WI38 (cell line): Measurements from ENCODE around the gene AQP12A.

Source experiments
- H3K4me3 ChIP-seq: 2 replicates; pipeline ENCODE4 v1.5.1; 2011; ENCODE audit warnings: low read depth, mild to moderate bottlenecking, control low read depth, low read length
- TF ChIP-seq, protein P1 (sequence below): IDR thresholded peaks from 2 replicates; pipeline ENCODE4 v1.5.1; 2012; ENCODE audit warnings: low read depth, mild to moderate bottlenecking, control low read depth, low read length

Gene AQP12A

DNA sequence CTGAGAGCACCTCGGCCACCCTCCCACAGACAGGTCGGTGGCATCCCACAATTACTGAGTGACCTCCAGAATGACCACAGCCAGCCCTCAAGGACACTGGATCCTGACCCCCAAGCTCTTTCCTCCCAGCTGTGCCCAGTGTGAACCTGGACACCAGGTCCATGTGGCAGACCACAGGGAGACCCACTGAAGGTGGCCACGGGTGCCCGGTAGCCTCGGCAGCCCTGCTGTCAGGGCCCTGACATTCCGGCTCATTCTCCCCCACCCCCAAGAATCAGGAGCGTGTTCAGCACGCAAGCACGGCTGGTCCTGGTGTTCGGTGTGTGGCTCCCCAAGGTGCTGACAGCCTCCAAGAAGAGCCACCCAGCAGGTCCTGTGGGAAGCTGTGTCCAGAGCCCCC is 32.8 kb downstream of the AQP12A start:
- H3K4me3 ChIP-seq: no peak overlapping the region

DNA sequence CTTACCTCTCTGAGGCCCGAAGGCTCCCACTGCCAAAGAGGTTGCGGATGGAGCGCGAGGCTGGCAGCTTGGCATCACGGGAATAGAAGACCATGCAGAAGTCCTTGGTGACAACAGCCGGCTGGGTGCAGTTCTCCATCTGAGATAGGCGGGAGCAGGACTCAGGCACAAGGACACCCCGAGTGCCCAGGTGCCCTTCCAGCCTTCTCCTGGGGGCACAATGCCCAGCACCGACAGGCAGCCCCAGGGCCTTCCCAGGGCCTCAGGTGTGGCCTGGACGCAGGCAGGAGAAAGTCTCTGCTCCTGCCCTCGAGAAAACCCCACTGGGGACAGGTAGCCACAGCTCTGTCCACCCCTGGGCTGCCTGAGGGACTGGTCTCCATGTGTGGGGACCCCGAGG is 33.6 kb downstream of the AQP12A start:
- TF ChIP-seq, protein P1, sequence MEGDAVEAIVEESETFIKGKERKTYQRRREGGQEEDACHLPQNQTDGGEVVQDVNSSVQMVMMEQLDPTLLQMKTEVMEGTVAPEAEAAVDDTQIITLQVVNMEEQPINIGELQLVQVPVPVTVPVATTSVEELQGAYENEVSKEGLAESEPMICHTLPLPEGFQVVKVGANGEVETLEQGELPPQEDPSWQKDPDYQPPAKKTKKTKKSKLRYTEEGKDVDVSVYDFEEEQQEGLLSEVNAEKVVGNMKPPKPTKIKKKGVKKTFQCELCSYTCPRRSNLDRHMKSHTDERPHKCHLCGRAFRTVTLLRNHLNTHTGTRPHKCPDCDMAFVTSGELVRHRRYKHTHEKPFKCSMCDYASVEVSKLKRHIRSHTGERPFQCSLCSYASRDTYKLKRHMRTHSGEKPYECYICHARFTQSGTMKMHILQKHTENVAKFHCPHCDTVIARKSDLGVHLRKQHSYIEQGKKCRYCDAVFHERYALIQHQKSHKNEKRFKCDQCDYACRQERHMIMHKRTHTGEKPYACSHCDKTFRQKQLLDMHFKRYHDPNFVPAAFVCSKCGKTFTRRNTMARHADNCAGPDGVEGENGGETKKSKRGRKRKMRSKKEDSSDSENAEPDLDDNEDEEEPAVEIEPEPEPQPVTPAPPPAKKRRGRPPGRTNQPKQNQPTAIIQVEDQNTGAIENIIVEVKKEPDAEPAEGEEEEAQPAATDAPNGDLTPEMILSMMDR: no peak
- H3K4me3 ChIP-seq: no peak overlapping the region

More for the DNA sequence above, 32.8 kb downstream of the AQP12A start:
- TF ChIP-seq, protein P1: no peak

DNA sequence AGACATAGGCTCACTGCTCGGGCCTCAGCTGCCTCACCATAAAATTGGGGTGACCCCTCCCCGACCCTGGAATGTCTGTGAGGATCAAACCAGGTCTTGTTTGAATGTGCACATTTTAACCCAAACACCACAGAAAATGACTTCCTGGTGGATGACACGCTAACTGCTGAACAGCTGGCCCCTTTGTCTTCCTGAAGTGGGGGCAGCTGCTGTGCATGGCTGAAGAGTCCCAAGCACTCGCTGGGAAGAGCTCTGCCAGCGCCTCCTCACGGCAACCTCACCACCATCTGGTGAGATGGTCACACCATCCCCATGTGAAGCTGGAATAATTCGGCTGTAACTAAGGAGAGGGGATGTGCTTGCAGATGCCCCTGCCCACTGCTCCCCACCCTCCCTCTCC is 34.0 kb downstream of the AQP12A start:
- TF ChIP-seq, protein P1: no peak
- no peak overlapping the region for H3K4me3 ChIP-seq

DNA sequence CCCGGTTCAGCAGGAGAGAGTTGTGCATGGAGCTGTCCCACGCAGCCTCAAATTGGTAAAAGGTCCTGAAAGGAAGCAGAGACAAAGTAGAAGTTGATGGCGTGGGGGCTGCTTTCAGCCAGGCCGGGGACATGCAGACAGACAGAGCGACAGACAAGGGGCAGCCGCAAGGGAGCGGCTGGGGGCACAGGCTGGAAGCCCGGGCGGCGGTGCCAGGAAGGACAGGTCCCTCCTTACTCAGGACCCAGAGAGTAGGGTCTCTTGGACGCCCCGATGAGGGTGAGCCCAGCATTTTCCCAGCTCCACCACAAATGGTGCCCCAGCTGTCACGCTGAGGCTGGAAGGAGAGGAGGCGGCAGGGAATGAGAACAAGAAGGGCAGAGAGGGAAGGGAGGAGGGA is 35.2 kb downstream of the AQP12A start:
- TF ChIP-seq, protein P1: no peak
- no peak overlapping the region for H3K4me3 ChIP-seq

DNA sequence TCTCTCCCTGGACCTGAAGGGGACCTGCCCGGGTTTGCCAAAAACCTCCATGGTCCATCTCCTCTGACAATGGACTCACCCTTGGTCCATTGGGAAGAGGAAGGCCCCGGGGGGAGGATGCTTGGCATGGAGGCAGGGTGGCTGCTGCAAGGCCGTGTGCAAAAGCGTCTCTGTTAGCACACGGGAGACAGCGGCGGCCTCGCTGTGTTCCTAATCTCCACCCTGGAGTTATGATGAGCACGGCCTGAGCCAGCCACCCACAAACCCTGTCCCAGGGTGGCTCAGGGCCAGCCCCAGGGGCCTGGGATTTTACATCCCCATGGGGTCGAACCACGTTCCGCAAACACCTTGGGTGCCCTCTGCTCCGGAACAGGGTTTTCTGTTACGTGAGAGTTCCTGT is 35.8 kb downstream of the AQP12A start:
- TF ChIP-seq, protein P1: no peak
- H3K4me3 ChIP-seq: no peak overlapping the region

DNA sequence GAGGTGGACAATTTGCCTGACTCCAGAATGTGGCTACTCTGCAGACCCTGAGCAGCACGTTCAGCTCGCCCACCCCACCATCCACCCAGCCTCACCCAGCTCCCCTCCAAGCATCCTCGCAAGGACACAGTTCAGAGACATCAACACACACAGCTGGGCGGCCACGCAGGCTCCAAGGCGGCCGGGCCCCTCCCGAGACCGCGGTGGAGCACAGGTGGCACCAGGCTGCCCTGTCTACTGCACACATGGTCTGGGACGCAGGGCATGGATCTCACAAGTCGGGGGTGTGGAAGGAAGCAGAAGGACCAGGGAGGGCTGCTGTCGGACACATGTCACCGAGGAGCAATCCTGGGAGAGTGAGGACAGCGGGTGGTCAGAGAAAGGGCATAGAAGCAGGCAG is 36.2 kb downstream of the AQP12A start:
- no peak overlapping the region for H3K4me3 ChIP-seq
- TF ChIP-seq, protein P1: no peak

DNA sequence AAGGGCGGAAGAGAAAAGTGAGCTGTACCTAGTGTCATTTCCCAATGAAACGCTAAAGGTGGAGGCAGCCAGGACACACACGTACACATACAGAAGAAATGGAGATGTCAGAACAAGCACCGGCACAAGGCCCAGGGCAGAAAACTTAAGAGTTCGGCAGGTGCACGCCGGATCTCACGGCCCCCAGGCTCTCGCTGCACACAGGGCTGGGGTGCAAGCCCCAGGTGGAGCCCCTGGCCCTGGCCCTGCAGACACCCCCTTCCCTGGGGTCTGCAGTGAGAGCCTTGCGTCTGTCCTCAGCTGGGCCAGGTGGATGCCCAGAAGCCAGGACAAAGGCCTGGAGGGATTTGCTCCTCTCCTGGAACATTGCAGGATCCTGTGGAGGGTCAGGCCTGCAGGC is 36.7 kb downstream of the AQP12A start:
- H3K4me3 ChIP-seq: no peak overlapping the region
- TF ChIP-seq, protein P1: no peak
